HG03064 (cell line): ENCODE results near the gene PDIA4.
A peak's percentile ranks its signal among the peaks of the same experiment; 100 is the strongest.
"Not testable (repeated sequence)": the region's sequence is repeated elsewhere in the genome, so short reads cannot be mapped to it uniquely, and the experiment has no call there.

Experiments used
- ATAC-seq: cut with Tn5 transposase; IDR thresholded peaks from one replicate; pipeline ENCODE4 v1.9.1; 2021; ENCODE audit warnings: low read depth; ENCODE audit not compliant: unreplicated experiment

PDIA4 gene

GRCh38 chr7:149004405-149005370 is 23.6 kb downstream of the PDIA4 start:
- no peak for ATAC-seq

GRCh38 chr7:149003560-149004305 is 24.6 kb downstream of the PDIA4 start:
- no peak for ATAC-seq

- no peak for ATAC-seq
Measured at GRCh38 chr7:149003018-149003417, 25.3 kb downstream of the PDIA4 start.

- ATAC-seq, result no peak
Measured at GRCh38 chr7:149002604-149003003, 25.7 kb downstream of the PDIA4 start.

GRCh38 chr7:149001427-149002068 is 26.8 kb downstream of the PDIA4 start:
- ATAC-seq, result no peak

- no peak for ATAC-seq
Measured at GRCh38 chr7:149000961-149001360, 27.3 kb downstream of the PDIA4 start.

GRCh38 chr7:148999192-148999591 is 29.1 kb downstream of the PDIA4 start:
- ATAC-seq, result no peak

- no peak for ATAC-seq
Measured at GRCh38 chr7:148997497-148997896, 30.8 kb downstream of the PDIA4 start.

GRCh38 chr7:148994576-148994975 is 33.7 kb downstream of the PDIA4 start:
- ATAC-seq, result no peak

GRCh38 chr7:148993193-148993592 is 35.1 kb downstream of the PDIA4 start:
- ATAC-seq, result no peak

- no peak for ATAC-seq
Measured at GRCh38 chr7:148991536-148991935, 36.8 kb downstream of the PDIA4 start.

- peak; percentile 4 for ATAC-seq
Measured at GRCh38 chr7:148987751-148988512, 40.4 kb downstream of the PDIA4 start.

GRCh38 chr7:148987010-148987750 is 41.1 kb downstream of the PDIA4 start:
- peak; percentile 94 for ATAC-seq

GRCh38 chr7:148986742-148987009 is 41.6 kb downstream of the PDIA4 start:
- no peak for ATAC-seq

- ATAC-seq, result peak; percentile 44
Measured at GRCh38 chr7:148983200-148984146, 44.8 kb downstream of the PDIA4 start.

GRCh38 chr7:148982654-148983199 is 45.6 kb downstream of the PDIA4 start:
- no peak for ATAC-seq

- ATAC-seq, result no peak
Measured at GRCh38 chr7:148979827-148980226, 48.5 kb downstream of the PDIA4 start.

- ATAC-seq, result not testable (repeated sequence)
Measured at GRCh38 chr7:148979072-148979471, 49.2 kb downstream of the PDIA4 start.
